A549 (cell line): ENCODE data around the gene CD83. TPM values are rescaled to one million over a fixed set of nuclear protein-coding genes. Genes with fewer than 3 reads are reported as not detected.

Experiments used
- ATAC-seq, 2 experiments: fragments of 200-7000 bp in 1 of 2; fragments of >200 bp in 1 of 2; cut with Nextera tagmentation in 1 of 2; cut with Tn5 transposase in 1 of 2; 3 replicates each; pipeline versions ENCODE4 v1.8.0 to v1.9.1; 2018 to 2020; ENCODE audit warnings: mild to moderate bottlenecking in 1 of 2, moderate library complexity in 1 of 2
- CTCF ChIA-PET: fragments of 300-600 bp; sonication (Branson Sonifier 250); formaldehyde crosslinking; extraction: SDS; loops from one replicate; lab custom pipeline; 2021; ENCODE audit warnings: antibody characterized with exemption, inconsistent platforms; lab: Yijun Ruan, JAX
- POLR2A ChIA-PET: fragments of 350-600 bp; formaldehyde crosslinking; extraction: SDS; loops from one replicate; lab custom pipeline; 2021; ENCODE audit warnings: antibody characterized with exemption, inconsistent platforms; lab: Yijun Ruan, JAX
- DNase-seq, 2 experiments: peaks; one replicate each; pipeline versions ENCODE4 v3.0.0 to v3.0.0-alpha.2; 2011 to 2016; ENCODE audit warnings: low read depth in 1 of 2, low spot score in 1 of 2
- FAIRE-seq: peaks from 2 replicates; lab custom pipeline; 2011; peaks lifted over from hg19 to GRCh38; lab: Jason Lieb, UNC
- H3K27ac ChIP-seq, 2 experiments: fragments of >200 bp; sonication (Bioruptor Twin); formaldehyde crosslinking; 3 replicates each; pipeline ENCODE4 v1.5.1; 2016 to 2017
- H3K4me1 ChIP-seq: fragments of >200 bp; sonication (Bioruptor Twin); formaldehyde crosslinking; 3 replicates; pipeline ENCODE4 v1.6.1; 2016
- H3K4me2 ChIP-seq: fragments of >200 bp; sonication (Bioruptor Twin); formaldehyde crosslinking; 3 replicates; pipeline ENCODE4 v1.6.1; 2016
- H3K4me3 ChIP-seq: fragments of >200 bp; sonication (Bioruptor Twin); formaldehyde crosslinking; 3 replicates; pipeline ENCODE4 v1.5.1; 2016
- H3K9me3 ChIP-seq: fragments of >200 bp; sonication (Bioruptor Twin); formaldehyde crosslinking; 3 replicates; pipeline ENCODE4 v1.6.1; 2016
- ATOH8 ChIP-seq: fragments of 250-450 bp; sonication (Bioruptor Pico); IDR thresholded peaks from 2 replicates; pipeline ENCODE4 v1.5.0; 2020; ENCODE audit warnings: low read depth, mild to moderate bottlenecking, moderate library complexity
- CBX2 ChIP-seq: fragments of 200-600 bp; sonication (generic); IDR thresholded peaks from 2 replicates; pipeline ENCODE4 v1.6.1; 2016; ENCODE audit warnings: low read depth, mild to moderate bottlenecking, borderline replicate concordance
- CTCF ChIP-seq: fragments of >200 bp; sonication (Bioruptor Twin); formaldehyde crosslinking; IDR thresholded peaks from 3 replicates; pipeline ENCODE4 v1.5.1; 2016
- EHF ChIP-seq: fragments of 250-450 bp; sonication (Bioruptor Pico); IDR thresholded peaks from 2 replicates; pipeline ENCODE4 v1.5.0; 2020; ENCODE audit warnings: mild to moderate bottlenecking
- ELK1 ChIP-seq: fragments of 150-350 bp; IDR thresholded peaks from 2 replicates; pipeline ENCODE4 v1.6.1; 2014; ENCODE audit warnings: low read depth, mild to moderate bottlenecking, low read length
- ESRRA ChIP-seq: fragments of 150-350 bp; IDR thresholded peaks from 2 replicates; pipeline ENCODE4 v1.6.1; 2014; ENCODE audit warnings: mild to moderate bottlenecking, low read length, borderline replicate concordance
- HDAC2 ChIP-seq: fragments of 200-600 bp; sonication (generic); IDR thresholded peaks from 2 replicates; pipeline ENCODE4 v1.6.1; 2016
- HEYL ChIP-seq: fragments of 250-450 bp; sonication (Bioruptor Pico); IDR thresholded peaks from 2 replicates; pipeline ENCODE4 v1.8.0; 2021; ENCODE audit warnings: mild to moderate bottlenecking, moderate library complexity
- JUN ChIP-seq, 2 experiments: fragments of >200 bp; sonication (Bioruptor Twin); formaldehyde crosslinking; IDR thresholded peaks; 2 replicates in 1 of 2; 3 replicates in 1 of 2; pipeline ENCODE4 v1.6.1; 2016 to 2017
- MAZ ChIP-seq: fragments of 150-350 bp; IDR thresholded peaks from 2 replicates; pipeline ENCODE4 v1.6.1; 2014; ENCODE audit warnings: antibody characterized with exemption, low read depth, low read length, borderline replicate concordance
- NFE2L2 ChIP-seq: fragments of 150-350 bp; conservative IDR thresholded peaks from 2 replicates; pipeline ENCODE4 v1.6.1; 2014; ENCODE audit warnings: low read length
- NPAS2 ChIP-seq: fragments of 250-450 bp; sonication (Bioruptor Pico); IDR thresholded peaks from 2 replicates; pipeline ENCODE4 v1.8.0; 2022; ENCODE audit warnings: mild to moderate bottlenecking, moderate library complexity, borderline replicate concordance
- PHF8 ChIP-seq: fragments of 200-600 bp; sonication (generic); IDR thresholded peaks from 2 replicates; pipeline ENCODE4 v1.6.1; 2016; ENCODE audit warnings: low read depth, mild to moderate bottlenecking, antibody characterized with exemption, moderate library complexity, borderline replicate concordance
- POLR2AphosphoS2 ChIP-seq: conservative IDR thresholded peaks from 2 replicates; pipeline ENCODE4 v1.6.1; 2012; ENCODE audit warnings: low read length, improper control_type of control experiment, inconsistent platforms
- RAD21 ChIP-seq, 2 experiments: fragments of >200 bp in 1 of 2; sonication (Bioruptor Twin) in 1 of 2; formaldehyde crosslinking in 1 of 2; IDR thresholded peaks in 1 of 2; conservative IDR thresholded peaks in 1 of 2; 2 replicates in 1 of 2; 3 replicates in 1 of 2; pipeline ENCODE4 v1.6.1; 2012 to 2018; ENCODE audit warnings: inconsistent platforms in 1 of 2
- RARB ChIP-seq: fragments of 250-450 bp; sonication (Bioruptor Pico); IDR thresholded peaks from 2 replicates; pipeline ENCODE4 v1.8.0; 2021; ENCODE audit warnings: mild to moderate bottlenecking, moderate library complexity
- RCOR1 ChIP-seq: fragments of 150-350 bp; IDR thresholded peaks from 2 replicates; pipeline ENCODE4 v1.6.1; 2014; ENCODE audit warnings: antibody characterized with exemption, low read length, low read depth
- REST ChIP-seq: fragments of 200-600 bp; sonication (generic); IDR thresholded peaks from 2 replicates; pipeline ENCODE4 v1.6.1; 2016; ENCODE audit warnings: antibody characterized with exemption, mild to moderate bottlenecking, moderate library complexity
- RNF2 ChIP-seq: fragments of 200-600 bp; sonication (generic); IDR thresholded peaks from 2 replicates; pipeline ENCODE4 v1.6.1; 2016; ENCODE audit warnings: low read depth, mild to moderate bottlenecking, antibody characterized with exemption, moderate library complexity, borderline replicate concordance
- SMC3 ChIP-seq: fragments of >200 bp; sonication (Bioruptor Twin); formaldehyde crosslinking; IDR thresholded peaks from 3 replicates; pipeline ENCODE4 v1.6.1; 2018; ENCODE audit warnings: inconsistent platforms
- TP53 ChIP-seq: fragments of 250-450 bp; sonication (Bioruptor Pico); IDR thresholded peaks from 2 replicates; pipeline ENCODE4 v1.5.0; 2021; ENCODE audit warnings: mild to moderate bottlenecking, moderate library complexity
- ZNF302 ChIP-seq: fragments of 250-450 bp; sonication (Bioruptor Pico); IDR thresholded peaks from 2 replicates; pipeline ENCODE4 v1.9.0; 2021; ENCODE audit warnings: inconsistent platforms, mild to moderate bottlenecking, moderate library complexity
- WGBS: methylation state at CpG from one replicate; pipeline ENCODE4 v1.1.6; 2017; ENCODE audit errors: missing lambda C conversion rate; 5-methylcytosine and 5-hydroxymethylcytosine counted together
- polyA plus RNA-seq, 4 experiments: library from polyadenylated mRNA; depleted of rRNA in 3 of 4; stranded (reverse); fragments of >200 nt; fragmentation: RNase III in 1 of 4; extraction: RNeasy Plus Mini Kit Qiagen cat#74134 plus additional on column Dnase treatment in 1 of 4; gene quantifications; 2 replicates in 3 of 4; 3 replicates in 1 of 4; pipeline ENCODE4 v1.2.3, GENCODE V29; 2011 to 2017

Gene CD83
- polyA plus RNA-seq, 2 of the 4 experiments (the other 2 are of a cell fraction), result 0.79 to 0.94 TPM

- TF ChIP-seq CTCF, result no peak
- TF ChIP-seq, all 56 proteins: peak for 0
These were observed 25.1 kb downstream of the CD83 start (continued) for GRCh38 chr6:14142511-14143223.

- H3K27ac ChIP-seq, result no peak overlapping the region
- H3K9me3 ChIP-seq, result no peaks in the 10 kb centered on the region
- no peaks in the 10 kb centered on the region for H3K4me1 ChIP-seq
- FAIRE-seq (no peak), ATAC-seq (no peak), DNase-seq (no peak)
- POLR2A ChIA-PET, result interaction anchor here (0.6 kb wide), 1 partner anchor 1324 kb away, joined by 3 read pairs; no protein-coding TSS in a partner anchor
- H3K4me3 ChIP-seq, result no peak overlapping the region
- H3K4me2 ChIP-seq, result no peak overlapping the region
- CTCF ChIA-PET, result interaction anchor here (1.1 to 2.4 kb wide), 6 partner anchors 9 to 235 kb away, joined by 3 to 12 read pairs (median 4); no protein-coding TSS in a partner anchor
- 51% methylated on average over 4 of the region's 4 CpGs for WGBS
- TF ChIP-seq ATOH8 (no peak), TP53 (CRISPR knock-in tag) (no peak), REST (no peak), HDAC2 (no peak), MAZ (no peak), CBX2 (no peak), EHF (CRISPR knock-in tag) (no peak), JUN (IDR thresholded peaks at IDR 0.05) (no peak), RARB (CRISPR knock-in tag) (no peak), NPAS2 (CRISPR knock-in tag) (no peak), PHF8 (no peak)
- TF ChIP-seq, all 56 proteins: peak for 0
These were observed 25.7 kb downstream of the CD83 start for GRCh38 chr6:14143305-14143704.

GRCh38 chr6:14144678-14145113 lies 27.1 kb downstream of the CD83 start:
- no peak overlapping the region for H3K4me2 ChIP-seq
- ChIA-PET POLR2A (no interaction called here), CTCF (interaction anchor here (0.6 to 2.4 kb wide), 17 partner anchors 8 to 319 kb away, joined by 3 to 12 read pairs (median 3); no protein-coding TSS in a partner anchor)
- TF ChIP-seq CTCF (peak; percentile 64), SMC3 (peak; percentile 68), ELK1 (no peak), RAD21 (conservative IDR thresholded peaks at IDR 0.05 in 1 of 2, IDR thresholded peaks at IDR 0.05 in 1 of 2) (peak; percentile 57 to 66), ZNF302 (CRISPR knock-in tag) (no peak), RARB (CRISPR knock-in tag) (no peak), RNF2 (no peak), NFE2L2 (no peak), ESRRA (no peak), RCOR1 (no peak), HEYL (no peak), POLR2AphosphoS2 (no peak)
- peak; percentile 66 to 77 for DNase-seq
- H3K4me1 ChIP-seq, result no peaks in the 10 kb centered on the region
- 12% methylated on average over 8 of the region's 8 CpGs for WGBS
- ATAC-seq, result peak; percentile 84 to 97; a peak in 5 of 6 replicates
- no peaks in the 10 kb centered on the region for H3K9me3 ChIP-seq
- no peak overlapping the region for H3K4me3 ChIP-seq
- H3K27ac ChIP-seq, result no peak overlapping the region
- no peak for FAIRE-seq
